B cell (primary cell): ENCODE data around the gene RNF149. TPM values are rescaled to one million over a fixed set of nuclear protein-coding genes. Genes with fewer than 3 reads are reported as not detected.

Experiments used
- ATAC-seq: fragments of 200-7000 bp; cut with Tn5 transposase; one replicate; pipeline ENCODE4 v1.10.0; 2021; ENCODE audit warnings: low read depth, mild to moderate bottlenecking, moderate number of reproducible peaks, moderate library complexity
- CTCF ChIA-PET: fragments of 350-600 bp; sonication (Branson Sonifier 250); formaldehyde crosslinking; loops from one replicate; lab custom pipeline; 2021; ENCODE audit warnings: antibody characterized with exemption, inconsistent platforms; lab: Charles Lee
- POLR2A ChIA-PET: fragments of 350-600 bp; sonication (Branson Sonifier 250); formaldehyde crosslinking; loops from one replicate; lab custom pipeline; 2021; ENCODE audit warnings: antibody characterized with exemption; lab: Charles Lee
- DNase-seq: peaks from one replicate; pipeline ENCODE4 v3.0.0; 2013
- H2AFZ ChIP-seq: 2 replicates; pipeline ENCODE4 v1.6.1; 2012; ENCODE audit warnings: mild to moderate bottlenecking, low read depth, low read length; ENCODE audit not compliant: insufficient read depth, poor library complexity, severe bottlenecking
- H3K27ac ChIP-seq, 2 donors: 1 replicate in 1 of 2; 2 replicates in 1 of 2; pipeline ENCODE4 v1.5.1; 2012 to 2013; ENCODE audit warnings: low read length in 2 of 2, mild to moderate bottlenecking in 2 of 2, moderate library complexity in 1 of 2
- H3K27me3 ChIP-seq, 4 experiments: fragments of 200-600 bp in 1 of 4; sonication (generic) in 1 of 4; replicated peaks in 1 of 4; 1 replicate in 2 of 4; 2 replicates in 2 of 4; pipeline versions ENCODE4 v1.6.1 to v1.7.0; 2013 to 2016; ENCODE audit warnings: low read length in 3 of 4, mild to moderate bottlenecking in 2 of 4, mixed read lengths in 1 of 4, moderate library complexity in 1 of 4; ENCODE audit not compliant: insufficient read depth in 4 of 4, control insufficient read depth in 3 of 4; ENCODE audit errors: control extremely low read depth in 1 of 4
- H3K36me3 ChIP-seq, 2 experiments: replicated peaks in 1 of 2; 1 replicate in 1 of 2; 2 replicates in 1 of 2; pipeline versions ENCODE4 v1.6.1 to v1.7.1; 2013; ENCODE audit warnings: low read length in 1 of 2; ENCODE audit not compliant: insufficient read depth in 2 of 2, control insufficient read depth in 1 of 2; ENCODE audit errors: control extremely low read depth in 1 of 2, extremely low read depth in 1 of 2
- H3K4me1 ChIP-seq, 2 donors: fragments of 200-600 bp in 1 of 2; sonication (generic) in 1 of 2; 1 replicate in 1 of 2; 2 replicates in 1 of 2; pipeline versions ENCODE4 v1.5.1 to v1.6.1; 2013 to 2017; ENCODE audit warnings: low read length in 2 of 2; ENCODE audit not compliant: control insufficient read depth in 2 of 2, insufficient read depth in 2 of 2
- H3K4me2 ChIP-seq: replicated peaks from 2 replicates; pipeline ENCODE3; 2012; ENCODE audit warnings: mild to moderate bottlenecking, low read depth, low read length; ENCODE audit not compliant: poor library complexity, severe bottlenecking
- H3K4me3 ChIP-seq, 5 experiments: fragments of 200-600 bp in 1 of 5; sonication (generic) in 1 of 5; 1 replicate in 3 of 5; 2 replicates in 2 of 5; pipeline versions ENCODE4 v1.5.1 to v1.7.0; 2011 to 2016; ENCODE audit warnings: low read length in 4 of 5, mild to moderate bottlenecking in 4 of 5, low read depth in 2 of 5, control low read depth in 1 of 5, moderate library complexity in 1 of 5; ENCODE audit not compliant: insufficient read depth in 1 of 5; ENCODE audit errors: control extremely low read depth in 1 of 5, extremely low read depth in 1 of 5
- H3K79me2 ChIP-seq: fragments of 200-600 bp; sonication (generic); one replicate; pipeline ENCODE4 v1.6.0; 2016; ENCODE audit warnings: low read length; ENCODE audit not compliant: control insufficient read depth, insufficient read depth
- H3K9ac ChIP-seq: fragments of 200-600 bp; sonication (generic); 2 replicates; pipeline ENCODE4 v1.6.1; 2017; ENCODE audit warnings: mild to moderate bottlenecking, low read length, moderate library complexity
- H3K9me3 ChIP-seq, 3 donors: one replicate each; pipeline versions ENCODE4 v1.6.1 to v1.7.1; 2013; ENCODE audit warnings: low read length in 2 of 3; ENCODE audit not compliant: control insufficient read depth in 2 of 3, insufficient read depth in 1 of 3; ENCODE audit errors: control extremely low read depth in 1 of 3
- H4K20me1 ChIP-seq: 2 replicates; pipeline ENCODE4 v1.6.0; 2012; ENCODE audit warnings: mild to moderate bottlenecking, low read length; ENCODE audit not compliant: insufficient read depth, control insufficient read depth, poor library complexity, severe bottlenecking
- H3K27ac Mint-ChIP-seq: one replicate; pipeline ENCODE4 v1.8.0; 2021; ENCODE audit warnings: mixed read lengths
- H3K27me3 Mint-ChIP-seq: one replicate; pipeline ENCODE4 v1.8.0; 2021; ENCODE audit warnings: mixed read lengths
- H3K4me1 Mint-ChIP-seq: one replicate; pipeline ENCODE4 v1.8.0; 2021; ENCODE audit warnings: mixed read lengths
- H3K4me3 Mint-ChIP-seq: one replicate; pipeline ENCODE4 v1.8.0; 2021; ENCODE audit warnings: mixed read lengths
- H3K9me3 Mint-ChIP-seq: one replicate; pipeline ENCODE4 v1.8.0; 2022; ENCODE audit warnings: mixed read lengths; ENCODE audit not compliant: insufficient read depth
- CTCF ChIP-seq: fragments of 200-600 bp; IDR thresholded peaks from one replicate; pipeline ENCODE4 v1.8.0; 2022; ENCODE audit warnings: antibody characterized with exemption, mild to moderate bottlenecking
- EZH2 ChIP-seq: IDR thresholded peaks from 2 replicates; pipeline ENCODE4 v1.6.1; 2012; ENCODE audit warnings: borderline replicate concordance, low read depth, mild to moderate bottlenecking, moderate library complexity, low read length; ENCODE audit not compliant: insufficient read depth, poor library complexity, severe bottlenecking
- WGBS: methylation state at CpG from one replicate; pipeline ENCODE4 v1.1.5; 2013; ENCODE audit warnings: missing lambda C conversion rate; ENCODE audit not compliant: insufficient coverage; 5-methylcytosine and 5-hydroxymethylcytosine counted together
- intact Hi-C: fragments of 100-400 bp; cut with micrococcal nuclease; formaldehyde crosslinking; loops from one replicate; pipeline ENCODE4 v1.10.0; 2022
- polyA plus RNA-seq: library from polyadenylated mRNA; depleted of rRNA; stranded (reverse); fragments of >200 nt; gene quantifications from 2 replicates; pipeline ENCODE4 v1.2.3, GENCODE V29; 2012
- total RNA-seq, 2 donors: library from RNA; stranded (reverse); fragments of 120-200 nt in 1 of 2; gene quantifications; 1 replicate in 1 of 2; 2 replicates in 1 of 2; pipeline versions ENCODE4 v1.2.3 to v1.2.4, GENCODE V29; 2013 to 2022

RNF149 gene
- total and polyA plus RNA-seq, 2 donors (not counting 1 experiment from before 2014, with no cell fraction given), result 28.2 to 71.6 TPM

- no peak for ATAC-seq
- H3K4me3 ChIP-seq, result peak overlapping the region; percentile 68 to 91 (median 88)
- WGBS, result 21% methylated on average over 15 of the region's 17 CpGs
- peaks cover 0 to 25% of the 10 kb centered on the region in 2 experiments for H3K36me3 ChIP-seq
- peaks cover 53% of the 10 kb centered on the region for H4K20me1 ChIP-seq
- peaks cover 44% of the 10 kb centered on the region for H3K79me2 ChIP-seq
- peak overlapping the region; percentile 95 for H2AFZ ChIP-seq
- peak overlapping the region; percentile 98 for H3K9ac ChIP-seq
- H3K27ac ChIP-seq, result peak overlapping the region in 1 of 2 donors; percentile 98
- DNase-seq, result peak; percentile 17
- Mint-ChIP-seq H3K9me3 (no peaks in the 10 kb centered on the region), H3K4me3 (peak overlapping the region; percentile 95), H3K4me1 (peaks cover 44% of the 10 kb centered on the region), H3K27ac (peak overlapping the region; percentile 92), H3K27me3 (no peaks in the 10 kb centered on the region)
- intact Hi-C loops, result loop anchor here (2.0 to 5.0 kb wide), 3 partner anchors 82 to 691 kb away; partner anchors contain the start of genes PDCL3 and TBC1D8
- ChIA-PET CTCF (interaction anchor here (1.2 kb wide), 2 partner anchors 48 to 80 kb away, joined by 3 to 5 read pairs; no protein-coding TSS in a partner anchor), POLR2A (interaction anchor here (0.6 kb wide), 1 partner anchor 464 kb away, joined by 6 read pairs; no protein-coding TSS in a partner anchor)
- H3K9me3 ChIP-seq, result no peaks in the 10 kb centered on the region
- no peaks in the 10 kb centered on the region for H3K27me3 ChIP-seq
- peak overlapping the region; percentile 96 for H3K4me2 ChIP-seq
- H3K4me1 ChIP-seq, result peaks cover 20 to 30% of the 10 kb centered on the region in 2 donors
- no peak for TF ChIP-seq CTCF
- no peak for TF ChIP-seq EZH2
Observed at GRCh38 chr2:101253703-101254450, 54.6 kb downstream of the RNF149 start.
